MCF 10A (cell line): ENCODE measurements around the gene CD9. TPM values are rescaled to one million over a fixed set of nuclear protein-coding genes. Genes with fewer than 3 reads are reported as not detected.
A peak's percentile ranks its signal among the peaks of the same experiment; 100 is the strongest.

ENCODE experiments used
- BruUV-seq: library from RNA; stranded (reverse); fragments of 400-500 nt; replicated peaks from 2 replicates; lab custom pipeline; 2021; lab: Mats Ljungman, UMichigan
- CTCF ChIA-PET: fragments of 300-600 bp; sonication (Branson Sonifier 250); formaldehyde crosslinking; extraction: SDS; loops from one replicate; lab custom pipeline; 2021; ENCODE audit warnings: antibody characterized with exemption, inconsistent platforms; lab: Yijun Ruan, JAX
- POLR2A ChIA-PET: fragments of 300-600, 350-650 bp; sonication (Branson Sonifier 250); formaldehyde crosslinking; extraction: SDS; loops from one replicate; lab custom pipeline; 2020; ENCODE audit warnings: antibody characterized with exemption, inconsistent platforms; lab: Yijun Ruan, JAX
- DNase-seq: peaks from one replicate; pipeline ENCODE4 v3.0.0-alpha.2; 2018; ENCODE audit not compliant: unreplicated experiment
- H3K27ac Mint-ChIP-seq: one replicate; pipeline ENCODE4 v1.8.0; 2022; ENCODE audit warnings: mild to moderate bottlenecking, low read depth, mixed read lengths; ENCODE audit not compliant: unreplicated experiment
- H3K27me3 Mint-ChIP-seq: one replicate; pipeline ENCODE4 v1.8.0; 2022; ENCODE audit warnings: mixed read lengths; ENCODE audit not compliant: insufficient read depth, unreplicated experiment
- H3K36me3 Mint-ChIP-seq: one replicate; pipeline ENCODE4 v1.8.0; 2022; ENCODE audit warnings: mild to moderate bottlenecking, moderate library complexity, mixed read lengths; ENCODE audit not compliant: insufficient read depth, unreplicated experiment
- H3K4me1 Mint-ChIP-seq: one replicate; pipeline ENCODE4 v1.8.0; 2022; ENCODE audit warnings: mixed read lengths; ENCODE audit not compliant: insufficient read depth, unreplicated experiment
- H3K4me3 Mint-ChIP-seq: one replicate; pipeline ENCODE4 v1.8.0; 2022; ENCODE audit warnings: mild to moderate bottlenecking, moderate library complexity, mixed read lengths; ENCODE audit not compliant: unreplicated experiment
- H3K9me3 Mint-ChIP-seq: one replicate; pipeline ENCODE4 v1.8.0; 2022; ENCODE audit warnings: mixed read lengths; ENCODE audit not compliant: unreplicated experiment
- intact Hi-C: fragments of 100-400 bp; cut with micrococcal nuclease; formaldehyde crosslinking; loops from 2 replicates; pipeline ENCODE4 v1.14.1; 2022
- total RNA-seq: library from RNA; stranded (reverse); gene quantifications from 2 replicates; pipeline ENCODE4 v1.2.3, GENCODE V29; 2022
- TF ChIP-seq, protein P1 (sequence below): fragments of 200-600 bp; IDR thresholded peaks from one replicate; pipeline ENCODE4 v1.8.0; 2022; ENCODE audit warnings: antibody characterized with exemption, mild to moderate bottlenecking; ENCODE audit not compliant: unreplicated experiment

The CD9 gene
- total RNA-seq, 1 experiment from 2014 or later, result 31.1 TPM

DNA sequence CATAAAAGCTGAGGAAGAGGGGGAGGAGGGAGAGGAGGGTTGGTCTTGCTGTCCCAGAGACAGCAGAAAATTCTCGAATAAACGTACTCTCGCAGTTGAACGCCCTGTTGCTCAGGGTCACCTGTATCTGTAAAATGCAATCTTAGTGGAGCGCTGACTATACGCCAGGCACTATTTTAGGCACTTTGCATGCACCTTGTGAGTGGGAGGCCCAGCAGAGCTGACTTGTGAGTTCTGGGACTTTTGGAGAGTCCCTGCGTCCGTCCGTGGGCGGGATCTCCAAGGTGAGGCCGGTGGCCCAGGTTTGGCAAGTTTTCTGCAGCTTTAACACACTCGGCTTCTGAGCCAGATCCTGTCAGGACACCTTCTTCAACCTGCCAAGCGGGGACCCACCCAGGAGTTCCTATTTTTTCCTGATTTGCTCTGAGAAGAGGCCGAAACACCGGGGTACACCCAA lies 77.8 kb downstream of the CD9 start:
- TSS peak; percentile 84 for BruUV-seq
- Mint-ChIP-seq H3K4me1 (peaks cover 49% of the 10 kb centered on the region), H3K36me3 (peaks cover 7% of the 10 kb centered on the region), H3K27me3 (no peaks in the 10 kb centered on the region), H3K9me3 (no peaks in the 10 kb centered on the region), H3K4me3 (peak overlapping the region; percentile 66), H3K27ac (peak overlapping the region; percentile 92)
- POLR2A ChIA-PET, result interaction anchor here (0.6 to 11.1 kb wide), 21 partner anchors 9 to 206 kb away, joined by 3 to 480 read pairs (median 7); partner anchors contain the start of genes CD9 and SCNN1A
- intact Hi-C loops, result loop anchor here (1.0 kb wide), 2 partner anchors 78 to 83 kb away; partner anchors contain the start of gene CD9
- peak; percentile 76 for DNase-seq
- TF ChIP-seq, protein P1, sequence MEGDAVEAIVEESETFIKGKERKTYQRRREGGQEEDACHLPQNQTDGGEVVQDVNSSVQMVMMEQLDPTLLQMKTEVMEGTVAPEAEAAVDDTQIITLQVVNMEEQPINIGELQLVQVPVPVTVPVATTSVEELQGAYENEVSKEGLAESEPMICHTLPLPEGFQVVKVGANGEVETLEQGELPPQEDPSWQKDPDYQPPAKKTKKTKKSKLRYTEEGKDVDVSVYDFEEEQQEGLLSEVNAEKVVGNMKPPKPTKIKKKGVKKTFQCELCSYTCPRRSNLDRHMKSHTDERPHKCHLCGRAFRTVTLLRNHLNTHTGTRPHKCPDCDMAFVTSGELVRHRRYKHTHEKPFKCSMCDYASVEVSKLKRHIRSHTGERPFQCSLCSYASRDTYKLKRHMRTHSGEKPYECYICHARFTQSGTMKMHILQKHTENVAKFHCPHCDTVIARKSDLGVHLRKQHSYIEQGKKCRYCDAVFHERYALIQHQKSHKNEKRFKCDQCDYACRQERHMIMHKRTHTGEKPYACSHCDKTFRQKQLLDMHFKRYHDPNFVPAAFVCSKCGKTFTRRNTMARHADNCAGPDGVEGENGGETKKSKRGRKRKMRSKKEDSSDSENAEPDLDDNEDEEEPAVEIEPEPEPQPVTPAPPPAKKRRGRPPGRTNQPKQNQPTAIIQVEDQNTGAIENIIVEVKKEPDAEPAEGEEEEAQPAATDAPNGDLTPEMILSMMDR, result no peak
- CTCF ChIA-PET, result interaction anchor here (0.6 to 10.1 kb wide), 17 partner anchors 10 to 1532 kb away, joined by 3 to 369 read pairs (median 7); partner anchors contain the start of gene CD9

DNA sequence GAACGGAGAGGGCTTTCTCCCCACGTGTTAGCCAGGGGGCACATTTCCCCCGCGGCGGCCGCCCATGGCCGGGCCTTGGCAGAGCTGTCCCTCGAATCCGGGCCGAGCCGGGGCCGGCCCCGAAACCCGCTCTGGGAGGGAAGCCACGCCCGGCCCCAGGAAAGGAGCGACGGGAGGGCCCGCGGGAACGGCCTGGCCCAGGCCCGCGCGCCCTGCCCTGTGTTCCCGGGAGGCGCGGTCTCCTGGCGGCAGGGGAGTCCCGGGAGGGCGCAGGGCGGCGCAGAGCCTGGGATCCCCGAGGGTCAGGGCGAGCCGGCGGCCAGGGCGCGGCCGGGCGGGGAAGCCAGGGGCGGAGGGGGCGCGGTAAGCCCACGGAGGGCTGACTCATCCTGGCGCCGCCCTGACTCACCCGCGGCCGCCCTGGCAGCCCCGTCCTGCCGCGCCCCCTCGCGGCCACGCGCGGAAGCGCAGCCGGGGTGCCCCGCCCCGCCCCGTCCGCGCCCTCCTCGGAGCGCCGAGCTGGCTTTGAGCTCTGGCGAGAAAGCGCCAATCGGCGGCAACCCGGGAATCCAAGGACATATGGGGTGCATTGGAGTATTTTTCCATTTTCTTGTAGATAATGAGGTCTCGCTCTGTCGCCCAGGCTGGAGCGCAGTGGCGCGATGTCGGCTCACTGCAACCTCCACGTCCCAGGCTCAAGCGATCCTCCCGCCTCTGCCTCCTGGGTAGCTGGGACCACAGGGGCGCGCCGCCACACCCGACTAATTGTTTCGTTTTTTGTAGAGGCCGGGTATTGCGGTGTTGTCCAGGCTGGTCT lies 78.4 kb downstream of the CD9 start:
- H3K27me3 Mint-ChIP-seq, result no peaks in the 10 kb centered on the region
- ChIA-PET CTCF (interaction anchor here (0.6 to 10.1 kb wide), 34 partner anchors 9 to 1531 kb away, joined by 3 to 369 read pairs (median 6); partner anchors contain the start of gene CD9), POLR2A (interaction anchor here (0.5 to 11.1 kb wide), 25 partner anchors 9 to 207 kb away, joined by 3 to 480 read pairs (median 5); partner anchors contain the start of genes CD9 and SCNN1A)
- peaks cover 44% of the 10 kb centered on the region for H3K4me1 Mint-ChIP-seq
- H3K9me3 Mint-ChIP-seq, result no peaks in the 10 kb centered on the region
- peak overlapping the region; percentile 66 for H3K4me3 Mint-ChIP-seq
- peaks cover 7% of the 10 kb centered on the region for H3K36me3 Mint-ChIP-seq
- DNase-seq, result peak; percentile 89
- H3K27ac Mint-ChIP-seq, result peak overlapping the region; percentile 92
- TF ChIP-seq, protein P1, result peak; percentile 94
- no TSS peak for BruUV-seq
- intact Hi-C loops, result loop anchor here (1.0 kb wide), 2 partner anchors 78 to 83 kb away; partner anchors contain the start of gene CD9

DNA sequence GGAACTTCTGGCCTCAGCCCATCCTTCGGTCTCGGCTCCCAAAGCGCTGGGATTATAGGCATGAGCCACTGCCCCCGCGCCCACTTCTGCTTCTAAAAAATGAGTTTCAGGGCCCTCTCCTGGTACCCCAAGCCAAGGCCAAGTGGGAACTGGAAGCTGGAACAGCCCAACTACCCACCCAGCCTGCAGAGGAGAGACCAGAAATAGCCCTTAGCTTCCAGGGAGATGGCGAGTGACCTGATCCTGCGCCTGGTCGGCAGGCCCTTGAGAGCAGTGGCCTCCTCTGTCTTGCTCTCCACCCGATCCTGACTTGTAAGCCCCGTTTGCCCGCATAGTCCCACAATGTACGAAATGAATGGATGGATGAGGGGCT lies 79.0 kb downstream of the CD9 start:
- peaks cover 44% of the 10 kb centered on the region for H3K4me1 Mint-ChIP-seq
- H3K27me3 Mint-ChIP-seq, result no peaks in the 10 kb centered on the region
- H3K9me3 Mint-ChIP-seq, result no peaks in the 10 kb centered on the region
- BruUV-seq, result no TSS peak
- H3K27ac Mint-ChIP-seq, result peak overlapping the region; percentile 89
- CTCF ChIA-PET, result interaction anchor here (0.6 to 10.1 kb wide), 32 partner anchors 9 to 291 kb away, joined by 3 to 369 read pairs (median 6); partner anchors contain the start of gene CD9
- intact Hi-C loops, result no loop called here
- H3K4me3 Mint-ChIP-seq, result no peak overlapping the region
- H3K36me3 Mint-ChIP-seq, result peaks cover 7% of the 10 kb centered on the region
- TF ChIP-seq, protein P1, result no peak
- no peak for DNase-seq
- POLR2A ChIA-PET, result interaction anchor here (0.7 to 11.1 kb wide), 19 partner anchors 8 to 221 kb away, joined by 3 to 480 read pairs (median 6); partner anchors contain the start of genes CD9, SCNN1A and TNFRSF1A

DNA sequence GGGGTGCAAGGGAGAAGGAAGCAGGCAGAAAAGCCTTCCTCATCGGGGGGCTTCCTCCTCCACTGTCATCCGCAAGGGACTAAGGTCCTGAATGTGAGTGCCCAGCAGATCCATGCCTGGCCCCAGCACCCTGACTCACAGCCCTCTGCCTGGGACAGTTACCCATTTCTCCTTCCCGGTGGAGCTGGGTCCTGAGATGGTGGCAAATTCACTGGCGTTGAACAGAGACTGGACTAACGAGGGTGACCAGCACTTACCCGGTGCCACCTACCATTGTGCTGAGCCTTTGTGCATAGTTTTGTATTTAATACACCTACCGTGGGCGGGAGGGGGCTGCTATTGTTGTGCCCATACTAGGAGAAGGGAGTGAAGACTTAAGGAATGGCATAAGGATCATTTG lies 79.4 kb downstream of the CD9 start:
- TF ChIP-seq, protein P1, result no peak
- intact Hi-C loops, result loop anchor here (1.0 to 10.0 kb wide), 2 partner anchors 185 to 216 kb away; no protein-coding TSS in a partner anchor
- Mint-ChIP-seq H3K27me3 (no peaks in the 10 kb centered on the region), H3K27ac (peak overlapping the region; percentile 89), H3K4me3 (peak overlapping the region; percentile 31), H3K9me3 (no peaks in the 10 kb centered on the region), H3K4me1 (peaks cover 43% of the 10 kb centered on the region), H3K36me3 (peaks cover 7% of the 10 kb centered on the region)
- POLR2A ChIA-PET, result interaction anchor here (0.6 to 11.1 kb wide), 19 partner anchors 8 to 1256 kb away, joined by 3 to 480 read pairs (median 5); partner anchors contain the start of genes CD9, GAPDH, SCNN1A and TNFRSF1A
- BruUV-seq, result no TSS peak
- no peak for DNase-seq
- CTCF ChIA-PET, result interaction anchor here (0.6 to 10.1 kb wide), 27 partner anchors 8 to 291 kb away, joined by 3 to 369 read pairs (median 6); partner anchors contain the start of gene CD9
